ENCODE measurements around the gene ADK. TPM values are rescaled to one million over a fixed set of nuclear protein-coding genes. Genes with fewer than 3 reads are reported as not detected.

ADK gene
- total RNA-seq, 1 donor from 2014 or later: 53.0 TPM

DNA sequence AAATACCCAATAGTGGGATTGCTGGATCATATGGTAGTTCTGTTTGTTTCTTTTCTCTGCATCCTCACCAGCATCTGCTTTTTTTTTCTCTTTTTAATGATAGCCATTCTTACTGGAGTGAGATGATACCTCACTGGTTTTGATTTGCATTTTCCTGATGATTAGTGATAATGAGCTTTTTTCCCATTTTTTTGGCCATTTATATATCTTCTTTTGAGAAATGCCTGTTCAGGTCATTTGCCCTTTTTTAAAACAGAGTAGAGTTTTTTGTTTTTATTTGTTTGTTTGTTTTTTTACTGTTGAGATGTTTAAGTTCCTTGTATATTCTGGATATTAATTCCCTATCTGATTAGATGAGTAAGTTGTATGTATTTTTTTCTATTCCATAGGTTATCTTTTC, 469.6 kb downstream of the ADK start:
- no peaks in the 10 kb centered on the region for H3K36me3 ChIP-seq
- no peak for TF ChIP-seq CTCF (IDR thresholded peaks at IDR 0.05)
- intact Hi-C loops (cut with DNase I): no loop called here

DNA sequence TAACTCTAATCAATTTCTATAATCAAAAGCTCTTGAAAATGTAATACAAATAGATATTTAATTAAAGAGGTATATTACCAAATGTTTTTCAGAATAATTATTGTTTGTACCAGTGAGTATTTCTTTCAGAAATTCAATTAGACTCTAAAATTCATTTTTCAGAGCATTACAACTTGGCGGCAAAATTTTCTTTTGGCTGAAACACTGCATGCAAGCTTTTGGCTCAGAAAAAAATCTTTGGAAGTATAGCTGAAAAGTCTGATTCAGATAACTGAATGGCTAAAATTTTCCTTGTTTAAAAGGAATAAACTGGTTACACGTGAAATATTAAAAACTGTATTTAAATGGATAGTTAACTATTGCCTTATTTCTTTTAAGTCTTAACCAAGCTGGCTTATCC, 472.8 kb downstream of the ADK start:
- Histone ChIP-seq H3K4me1 (no peaks in the 10 kb centered on the region), H3K4me3 (no peak overlapping the region), H3K27ac (no peak overlapping the region), H3K27me3 (no peaks in the 10 kb centered on the region), H3K36me3 (no peaks in the 10 kb centered on the region), H3K9me3 (no peaks in the 10 kb centered on the region)
- no peak for ATAC-seq
- no peak for DNase-seq
- intact Hi-C loops (cut with DNase I): no loop called here
- TF ChIP-seq CTCF (IDR thresholded peaks at IDR 0.05): no peak

More for the DNA sequence above, 469.6 kb downstream of the ADK start:
- no peak for DNase-seq
- no peaks in the 10 kb centered on the region for H3K9me3 ChIP-seq
- no peak for ATAC-seq
- H3K27me3 ChIP-seq: no peaks in the 10 kb centered on the region
- no peaks in the 10 kb centered on the region for H3K4me1 ChIP-seq
- H3K4me3 ChIP-seq: no peak overlapping the region
- no peak overlapping the region for H3K27ac ChIP-seq

DNA sequence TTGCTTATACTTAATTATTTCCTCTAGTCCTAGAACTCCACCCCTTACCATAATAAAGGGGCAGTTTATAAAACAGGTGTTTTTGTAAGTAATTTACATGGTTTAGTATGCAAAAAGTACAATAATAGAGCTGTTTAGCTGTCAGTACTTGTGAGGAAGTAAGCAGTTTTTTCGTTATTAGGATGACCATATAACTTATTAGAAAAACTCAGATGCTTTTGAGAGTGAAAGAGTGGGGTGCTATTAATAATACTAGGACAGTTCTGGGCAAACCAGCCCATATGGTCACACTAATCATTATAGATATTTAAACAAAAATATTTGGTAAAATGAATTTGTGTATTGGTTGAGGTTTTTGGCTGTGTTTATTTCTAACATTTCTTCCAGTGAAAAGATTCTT, 473.5 kb downstream of the ADK start:
- Histone ChIP-seq H3K4me3 (no peak overlapping the region), H3K27ac (no peak overlapping the region), H3K9me3 (no peaks in the 10 kb centered on the region), H3K27me3 (no peaks in the 10 kb centered on the region), H3K36me3 (no peaks in the 10 kb centered on the region), H3K4me1 (no peaks in the 10 kb centered on the region)
- TF ChIP-seq CTCF (IDR thresholded peaks at IDR 0.05): no peak
- intact Hi-C loops (cut with DNase I): no loop called here
- no peak for ATAC-seq
- no peak for DNase-seq

DNA sequence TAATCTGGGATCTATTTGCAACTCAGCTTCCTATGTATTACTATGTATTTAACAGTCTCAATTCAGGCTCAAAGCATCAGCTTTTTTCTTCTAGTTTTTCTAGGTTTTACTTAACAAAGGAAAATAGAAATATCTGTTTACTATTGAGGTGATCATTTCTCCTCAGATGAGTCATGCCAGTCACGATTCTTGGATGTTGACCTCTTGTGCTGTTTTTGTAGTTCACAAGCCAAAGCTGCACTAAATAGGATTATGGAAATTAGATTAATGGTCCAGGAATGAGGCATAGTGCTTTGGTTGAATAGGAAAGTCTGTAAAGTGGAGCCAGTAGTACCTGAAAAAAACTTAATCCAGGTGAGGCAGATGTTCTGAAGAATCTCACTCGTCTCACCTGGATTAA, 477.1 kb downstream of the ADK start:
- Histone ChIP-seq H3K27me3 (no peaks in the 10 kb centered on the region), H3K27ac (no peak overlapping the region), H3K36me3 (no peaks in the 10 kb centered on the region), H3K4me3 (no peak overlapping the region), H3K4me1 (no peaks in the 10 kb centered on the region), H3K9me3 (no peaks in the 10 kb centered on the region)
- intact Hi-C loops (cut with DNase I): no loop called here
- no peak for TF ChIP-seq CTCF (IDR thresholded peaks at IDR 0.05)
- ATAC-seq (no peak), DNase-seq (no peak)

DNA sequence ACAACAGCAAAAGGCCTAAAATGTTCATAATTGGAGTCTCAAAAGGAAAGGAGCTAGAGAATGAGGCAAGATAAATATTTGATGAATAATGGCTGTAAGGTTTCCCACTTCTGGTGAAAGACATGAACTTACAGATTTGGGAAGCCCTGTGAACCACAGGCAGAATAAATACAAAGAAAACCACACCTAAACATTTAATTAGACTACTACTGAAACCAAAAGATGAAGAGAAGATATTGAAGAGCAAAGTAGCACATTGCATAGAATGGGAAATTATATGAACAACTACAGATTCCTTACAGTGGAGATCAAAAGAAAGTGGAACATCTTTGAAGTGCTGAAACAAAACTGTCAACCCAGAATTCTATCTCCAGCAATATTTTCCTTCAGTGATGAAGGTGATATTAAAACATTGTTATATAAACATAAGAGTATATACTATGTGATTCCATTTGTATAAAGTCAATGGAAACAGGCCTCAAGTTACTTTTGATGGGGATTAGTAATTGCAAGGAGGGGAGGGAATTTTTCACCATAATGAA, 484.0 kb downstream of the ADK start:
- Histone ChIP-seq H3K4me1 (no peaks in the 10 kb centered on the region), H3K4me3 (no peak overlapping the region), H3K36me3 (no peaks in the 10 kb centered on the region), H3K27me3 (no peaks in the 10 kb centered on the region), H3K9me3 (peaks cover 8% of the 10 kb centered on the region), H3K27ac (no peak overlapping the region)
- no peak for DNase-seq
- no peak for TF ChIP-seq CTCF (IDR thresholded peaks at IDR 0.05)
- no peak for ATAC-seq
- intact Hi-C loops (cut with DNase I): no loop called here

DNA sequence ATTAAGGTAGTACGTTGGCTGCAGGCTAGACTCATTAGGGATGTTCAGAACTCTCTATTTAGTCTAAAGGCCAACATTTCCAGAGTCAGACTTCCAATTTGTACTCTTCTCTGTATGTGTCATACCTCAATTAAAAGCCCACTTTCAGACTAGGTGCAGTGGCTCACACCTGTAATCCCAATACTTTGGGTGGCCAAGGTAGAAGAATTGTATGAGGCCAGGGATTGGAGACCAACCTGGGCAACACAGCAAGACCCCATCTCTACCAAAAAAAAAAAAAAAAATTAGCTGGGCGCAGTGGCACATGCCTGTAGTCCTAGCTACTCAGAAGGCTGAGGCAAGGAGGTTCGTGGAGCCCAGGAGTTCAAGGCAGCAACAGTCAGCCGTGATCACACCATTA, 484.6 kb downstream of the ADK start:
- H3K4me1 ChIP-seq: no peaks in the 10 kb centered on the region
- H3K27me3 ChIP-seq: no peaks in the 10 kb centered on the region
- H3K36me3 ChIP-seq: no peaks in the 10 kb centered on the region
- intact Hi-C loops (cut with DNase I): no loop called here
- DNase-seq: no peak
- no peak for TF ChIP-seq CTCF (IDR thresholded peaks at IDR 0.05)
- no peak for ATAC-seq
- peaks cover 8% of the 10 kb centered on the region for H3K9me3 ChIP-seq
- H3K27ac ChIP-seq: no peak overlapping the region
- no peak overlapping the region for H3K4me3 ChIP-seq

Measured in upper lobe of right lung (tissue), 1 donor.